GM13977 (cell line): Measurements from ENCODE around the gene DMAC2L.

Source experiments
- DNase-seq: peaks from one replicate; pipeline ENCODE4 v3.0.0; 2012; ENCODE audit warnings: low spot score
- in situ Hi-C: fragments of 300-500 bp; cut with MboI; formaldehyde crosslinking; loops from one replicate; pipeline ENCODE4 v1.12.0; 2022; ENCODE audit warnings: low sequenced_read_pairs, low pct_unique_long_range_greater_than_20kb, mixed read lengths, inconsistent platforms; ENCODE audit not compliant: unreplicated experiment
- TF ChIP-seq, protein P1 (sequence below): IDR thresholded peaks from 2 replicates; pipeline ENCODE4 v1.5.1; 2012; ENCODE audit warnings: mild to moderate bottlenecking, control low read depth; ENCODE audit not compliant: insufficient read depth; ENCODE audit errors: extremely low read depth, missing control alignments

The DMAC2L gene

DNA sequence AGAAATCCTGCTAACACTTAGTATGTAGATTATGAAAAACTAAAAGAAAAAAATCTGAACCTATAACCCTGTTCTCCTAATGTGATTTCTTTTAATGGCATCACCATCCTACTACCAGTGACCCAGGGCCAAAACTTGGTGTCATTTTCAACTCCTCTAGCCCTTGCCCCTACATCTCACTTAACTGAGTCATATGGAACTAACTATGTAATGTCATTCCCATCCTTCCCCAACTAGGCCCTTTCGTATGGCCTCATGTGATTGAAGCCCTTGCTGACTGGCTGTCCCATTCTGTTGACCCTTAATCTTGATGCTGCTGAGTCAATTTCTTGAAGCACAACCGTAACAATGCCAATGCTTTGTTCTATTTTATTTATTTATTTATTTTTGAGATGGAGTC is 7.6 kb downstream of the DMAC2L start:
- in situ Hi-C loops: loop anchor here (10.0 kb wide), 1 partner anchor 205 kb away; no protein-coding TSS in a partner anchor
- TF ChIP-seq, protein P1, sequence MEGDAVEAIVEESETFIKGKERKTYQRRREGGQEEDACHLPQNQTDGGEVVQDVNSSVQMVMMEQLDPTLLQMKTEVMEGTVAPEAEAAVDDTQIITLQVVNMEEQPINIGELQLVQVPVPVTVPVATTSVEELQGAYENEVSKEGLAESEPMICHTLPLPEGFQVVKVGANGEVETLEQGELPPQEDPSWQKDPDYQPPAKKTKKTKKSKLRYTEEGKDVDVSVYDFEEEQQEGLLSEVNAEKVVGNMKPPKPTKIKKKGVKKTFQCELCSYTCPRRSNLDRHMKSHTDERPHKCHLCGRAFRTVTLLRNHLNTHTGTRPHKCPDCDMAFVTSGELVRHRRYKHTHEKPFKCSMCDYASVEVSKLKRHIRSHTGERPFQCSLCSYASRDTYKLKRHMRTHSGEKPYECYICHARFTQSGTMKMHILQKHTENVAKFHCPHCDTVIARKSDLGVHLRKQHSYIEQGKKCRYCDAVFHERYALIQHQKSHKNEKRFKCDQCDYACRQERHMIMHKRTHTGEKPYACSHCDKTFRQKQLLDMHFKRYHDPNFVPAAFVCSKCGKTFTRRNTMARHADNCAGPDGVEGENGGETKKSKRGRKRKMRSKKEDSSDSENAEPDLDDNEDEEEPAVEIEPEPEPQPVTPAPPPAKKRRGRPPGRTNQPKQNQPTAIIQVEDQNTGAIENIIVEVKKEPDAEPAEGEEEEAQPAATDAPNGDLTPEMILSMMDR: no peak
- DNase-seq: no peak

DNA sequence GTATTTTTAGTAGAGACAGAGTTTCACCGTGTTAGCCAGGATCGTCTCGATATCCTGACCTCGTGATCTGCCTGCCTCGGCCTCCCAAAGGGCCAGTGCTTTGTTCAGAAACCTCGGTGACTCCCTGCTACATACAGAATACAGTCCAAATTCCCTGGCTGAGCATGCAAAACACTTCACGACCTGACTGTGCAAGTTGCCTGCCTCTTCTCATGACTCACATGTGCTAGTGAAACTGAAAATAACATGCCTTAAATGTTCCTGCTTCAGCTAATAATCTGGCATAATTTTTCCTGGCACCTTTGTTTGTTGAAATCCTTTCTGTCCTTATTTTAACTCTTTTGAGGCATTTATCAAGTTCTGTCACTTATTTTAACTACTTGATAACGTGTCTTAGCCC is 8.2 kb downstream of the DMAC2L start:
- in situ Hi-C loops: loop anchor here (10.0 kb wide), 1 partner anchor 205 kb away; no protein-coding TSS in a partner anchor
- TF ChIP-seq, protein P1: no peak
- no peak for DNase-seq

DNA sequence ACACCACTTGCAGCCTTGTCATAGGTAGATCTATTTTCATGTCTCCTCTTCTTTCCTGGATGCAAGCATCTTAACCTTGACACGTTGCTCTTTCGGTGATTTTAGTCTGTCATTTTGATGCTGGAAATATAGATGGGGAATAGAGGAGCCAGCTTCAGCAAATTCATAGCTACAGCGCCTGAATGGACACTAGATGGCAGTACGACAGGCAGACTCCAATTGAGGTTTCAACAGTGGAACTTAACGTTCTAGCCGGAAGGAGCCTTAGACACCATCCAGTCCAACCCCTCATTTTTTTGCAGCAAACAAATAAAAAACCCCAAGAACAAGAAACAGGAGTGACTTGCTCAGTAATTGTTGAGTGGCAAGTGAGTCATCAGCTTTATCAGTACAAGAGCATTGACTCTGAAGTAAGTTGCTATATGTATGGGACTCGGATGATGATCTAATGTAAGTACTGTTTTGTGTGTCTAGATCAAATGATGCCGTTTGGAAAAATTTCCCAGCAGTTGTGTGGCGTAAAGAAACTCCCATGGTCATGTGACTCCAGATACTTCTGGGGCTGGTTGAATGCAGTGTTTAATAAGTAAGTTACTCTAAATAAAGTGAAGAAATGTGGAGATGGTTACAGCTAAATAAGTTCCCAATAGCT is 9.0 kb downstream of the DMAC2L start:
- in situ Hi-C loops: loop anchor here (10.0 kb wide), 1 partner anchor 204 kb away; no protein-coding TSS in a partner anchor
- TF ChIP-seq, protein P1: peak; percentile 76
- peak; percentile 71 for DNase-seq

DNA sequence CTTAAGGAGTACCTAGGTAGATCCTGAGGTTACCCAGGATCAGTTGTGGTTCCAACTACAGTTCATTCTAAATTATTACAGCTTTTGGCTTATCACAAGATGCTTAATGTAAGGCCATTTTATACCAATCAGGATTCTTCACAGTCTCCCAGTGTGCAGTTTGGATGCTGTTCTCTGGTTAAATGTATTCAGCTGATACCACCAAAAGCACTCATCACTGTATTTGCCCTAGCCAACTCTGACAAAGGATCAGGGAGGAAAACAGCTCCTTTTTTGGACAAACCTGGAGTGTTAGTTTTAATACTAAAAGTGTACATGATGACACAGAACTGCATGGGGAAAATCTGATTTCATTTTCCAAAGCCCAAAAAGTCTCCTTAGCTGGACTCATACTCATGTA is 19.5 kb downstream of the DMAC2L start:
- TF ChIP-seq, protein P1: no peak
- in situ Hi-C loops: no loop called here
- no peak for DNase-seq

DNA sequence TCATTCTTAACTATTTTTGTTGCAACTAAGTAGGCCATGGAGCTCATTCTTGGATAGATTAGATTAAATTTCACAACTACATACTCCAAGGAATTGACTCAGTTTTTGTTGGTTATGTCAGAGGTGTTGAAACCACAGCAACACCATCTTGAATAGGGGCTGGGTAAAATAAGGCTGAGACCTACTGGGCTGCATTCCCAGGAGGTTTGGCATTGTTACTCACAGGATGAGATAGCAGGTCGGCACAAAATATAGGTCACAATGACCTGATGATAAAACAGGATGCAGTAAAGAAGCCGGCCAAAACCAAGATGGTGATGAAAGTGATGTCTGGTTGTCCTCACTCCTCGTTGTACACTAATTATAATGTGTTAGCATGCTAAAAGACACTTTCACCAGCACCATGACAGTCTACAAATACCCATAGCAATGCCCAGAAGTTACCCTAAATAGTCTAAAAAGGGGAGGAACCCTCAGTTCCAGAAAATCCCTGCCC is 20.9 kb downstream of the DMAC2L start:
- no peak for DNase-seq
- in situ Hi-C loops: no loop called here
- TF ChIP-seq, protein P1: no peak

DNA sequence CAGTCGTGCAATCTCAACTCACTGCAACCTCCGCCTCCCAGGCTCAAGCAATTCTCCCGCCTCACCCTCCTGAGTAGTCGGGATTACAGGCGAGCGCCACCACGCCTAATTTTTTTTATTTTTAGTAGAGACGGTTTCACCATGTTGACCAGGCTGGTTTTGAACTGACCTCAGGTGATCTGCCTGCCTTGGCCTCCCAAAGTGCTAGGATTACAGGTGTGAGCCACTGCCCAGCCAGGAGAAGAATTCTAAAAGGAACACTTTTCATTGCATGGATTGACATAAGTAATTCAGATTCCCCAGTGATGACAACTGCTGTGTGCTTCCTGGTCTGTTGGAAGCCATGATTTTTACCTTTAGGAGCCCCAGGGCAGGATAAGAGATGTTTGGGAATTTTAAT is 22.1 kb downstream of the DMAC2L start:
- TF ChIP-seq, protein P1: no peak
- in situ Hi-C loops: no loop called here
- DNase-seq: no peak
